ENCODE measurements around the gene RAMP3. TPM values are rescaled to one million over a fixed set of nuclear protein-coding genes. Genes with fewer than 3 reads are reported as not detected.

Gene RAMP3
- total RNA-seq, 1 experiment from 2014 or later, result 0.13 TPM

DNA sequence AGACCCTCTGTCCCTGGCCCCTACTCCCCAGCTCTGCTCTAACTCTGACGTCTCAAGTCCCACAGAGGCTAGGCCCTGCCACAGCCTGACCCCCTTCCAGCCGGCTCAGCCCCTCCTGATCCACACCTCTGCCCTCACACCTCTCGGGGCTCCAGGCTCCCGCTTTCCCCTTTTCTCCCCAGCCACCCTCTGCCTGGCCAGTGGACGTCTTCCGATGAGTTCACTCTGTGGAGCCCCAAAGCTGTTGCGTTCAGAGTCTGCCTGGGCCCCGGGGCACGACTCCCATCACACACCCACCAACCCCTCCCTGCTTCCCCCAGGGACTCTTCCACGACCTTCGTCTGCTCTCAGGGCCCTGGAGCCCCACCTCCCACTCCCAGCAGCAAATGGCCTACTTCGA, 27.7 kb upstream of the RAMP3 start:
- no peak for DNase-seq (ENCODE audit: low read depth, low spot score)
- in situ Hi-C loops (cut with HindIII; ENCODE audit: low pct_unique_long_range_greater_than_20kb, low sequenced_read_pairs), result no loop called here

DNA sequence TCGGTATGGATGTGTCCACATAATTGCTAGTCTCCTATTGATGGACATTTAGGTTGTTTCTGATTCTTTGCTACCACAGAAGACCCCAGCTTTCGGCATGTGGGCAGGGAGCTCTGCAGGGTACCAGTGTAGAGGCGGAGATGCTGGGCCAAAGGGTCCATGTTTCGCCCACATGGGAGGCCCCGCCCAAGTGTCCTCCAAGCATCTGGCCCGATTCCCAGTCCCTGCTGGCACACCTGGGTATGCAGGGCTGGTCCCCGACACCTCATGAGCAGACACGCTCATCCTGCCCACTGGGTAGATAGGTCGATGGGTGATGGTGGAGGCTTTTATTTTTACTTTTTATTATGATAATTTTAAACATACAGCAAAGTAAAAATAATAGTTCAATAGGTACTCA, 26.7 kb upstream of the RAMP3 start:
- intact Hi-C loops (cut with micrococcal nuclease; ENCODE audit: unreplicated experiment), result loop anchor here (10.0 kb wide), 1 partner anchor 546 kb away; the partner anchor contains the start of gene TMED4
- POLR2A ChIA-PET, result interaction anchor here (0.6 kb wide), 4 partner anchors 131 to 548 kb away, joined by 3 to 8 read pairs (median 8); no protein-coding TSS in a partner anchor
- no TSS peak for BruUV-seq (replicated peaks)
- H3K36me3 ChIP-seq (ENCODE audit: control insufficient read depth, insufficient read depth, low read length), result no peaks in the 10 kb centered on the region
- no peak overlapping the region for H3K27ac ChIP-seq (ENCODE audit: low read length)
- DNase-seq (ENCODE audit: low read depth, low spot score) (no peak), ATAC-seq (no peak)
- H3K9me3 ChIP-seq (ENCODE audit: control insufficient read depth, insufficient read depth, low read depth, low read length), result no peaks in the 10 kb centered on the region
- no peak for TF ChIP-seq SIN3A (IDR thresholded peaks at IDR 0.05; ENCODE audit: borderline replicate concordance, insufficient read depth, low read depth, low read length)
- TF ChIP-seq TCF7L2 (IDR thresholded peaks at IDR 0.05; ENCODE audit: low read depth, low read length), result no peak
- TF ChIP-seq, protein P1, sequence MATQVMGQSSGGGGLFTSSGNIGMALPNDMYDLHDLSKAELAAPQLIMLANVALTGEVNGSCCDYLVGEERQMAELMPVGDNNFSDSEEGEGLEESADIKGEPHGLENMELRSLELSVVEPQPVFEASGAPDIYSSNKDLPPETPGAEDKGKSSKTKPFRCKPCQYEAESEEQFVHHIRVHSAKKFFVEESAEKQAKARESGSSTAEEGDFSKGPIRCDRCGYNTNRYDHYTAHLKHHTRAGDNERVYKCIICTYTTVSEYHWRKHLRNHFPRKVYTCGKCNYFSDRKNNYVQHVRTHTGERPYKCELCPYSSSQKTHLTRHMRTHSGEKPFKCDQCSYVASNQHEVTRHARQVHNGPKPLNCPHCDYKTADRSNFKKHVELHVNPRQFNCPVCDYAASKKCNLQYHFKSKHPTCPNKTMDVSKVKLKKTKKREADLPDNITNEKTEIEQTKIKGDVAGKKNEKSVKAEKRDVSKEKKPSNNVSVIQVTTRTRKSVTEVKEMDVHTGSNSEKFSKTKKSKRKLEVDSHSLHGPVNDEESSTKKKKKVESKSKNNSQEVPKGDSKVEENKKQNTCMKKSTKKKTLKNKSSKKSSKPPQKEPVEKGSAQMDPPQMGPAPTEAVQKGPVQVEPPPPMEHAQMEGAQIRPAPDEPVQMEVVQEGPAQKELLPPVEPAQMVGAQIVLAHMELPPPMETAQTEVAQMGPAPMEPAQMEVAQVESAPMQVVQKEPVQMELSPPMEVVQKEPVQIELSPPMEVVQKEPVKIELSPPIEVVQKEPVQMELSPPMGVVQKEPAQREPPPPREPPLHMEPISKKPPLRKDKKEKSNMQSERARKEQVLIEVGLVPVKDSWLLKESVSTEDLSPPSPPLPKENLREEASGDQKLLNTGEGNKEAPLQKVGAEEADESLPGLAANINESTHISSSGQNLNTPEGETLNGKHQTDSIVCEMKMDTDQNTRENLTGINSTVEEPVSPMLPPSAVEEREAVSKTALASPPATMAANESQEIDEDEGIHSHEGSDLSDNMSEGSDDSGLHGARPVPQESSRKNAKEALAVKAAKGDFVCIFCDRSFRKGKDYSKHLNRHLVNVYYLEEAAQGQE (IDR thresholded peaks at IDR 0.05; ENCODE audit: insufficient read depth in 1 of 2, low read depth in 2 of 2, low read length in 1 of 2), result no peak
- TF ChIP-seq POLR2AphosphoS5 (IDR thresholded peaks at IDR 0.05; ENCODE audit: low read depth, low read length), result no peak
- TF ChIP-seq, protein P2, sequence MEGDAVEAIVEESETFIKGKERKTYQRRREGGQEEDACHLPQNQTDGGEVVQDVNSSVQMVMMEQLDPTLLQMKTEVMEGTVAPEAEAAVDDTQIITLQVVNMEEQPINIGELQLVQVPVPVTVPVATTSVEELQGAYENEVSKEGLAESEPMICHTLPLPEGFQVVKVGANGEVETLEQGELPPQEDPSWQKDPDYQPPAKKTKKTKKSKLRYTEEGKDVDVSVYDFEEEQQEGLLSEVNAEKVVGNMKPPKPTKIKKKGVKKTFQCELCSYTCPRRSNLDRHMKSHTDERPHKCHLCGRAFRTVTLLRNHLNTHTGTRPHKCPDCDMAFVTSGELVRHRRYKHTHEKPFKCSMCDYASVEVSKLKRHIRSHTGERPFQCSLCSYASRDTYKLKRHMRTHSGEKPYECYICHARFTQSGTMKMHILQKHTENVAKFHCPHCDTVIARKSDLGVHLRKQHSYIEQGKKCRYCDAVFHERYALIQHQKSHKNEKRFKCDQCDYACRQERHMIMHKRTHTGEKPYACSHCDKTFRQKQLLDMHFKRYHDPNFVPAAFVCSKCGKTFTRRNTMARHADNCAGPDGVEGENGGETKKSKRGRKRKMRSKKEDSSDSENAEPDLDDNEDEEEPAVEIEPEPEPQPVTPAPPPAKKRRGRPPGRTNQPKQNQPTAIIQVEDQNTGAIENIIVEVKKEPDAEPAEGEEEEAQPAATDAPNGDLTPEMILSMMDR (IDR thresholded peaks at IDR 0.05), result no peak
- no peaks in the 10 kb centered on the region for H3K27me3 ChIP-seq (ENCODE audit: control insufficient read depth, insufficient read depth, low read length)
- no peak overlapping the region for H3K4me3 ChIP-seq (ENCODE audit: low read depth in 2 of 2, low read length in 2 of 2)
- CTCF ChIA-PET, result interaction anchor here (0.6 to 0.7 kb wide), 3 partner anchors 134 to 1401 kb away, joined by 3 to 7 read pairs (median 3); no protein-coding TSS in a partner anchor
- no peaks in the 10 kb centered on the region for H3K4me1 ChIP-seq (ENCODE audit: control insufficient read depth, insufficient read depth, low read length)
- in situ Hi-C loops (cut with HindIII; ENCODE audit: low pct_unique_long_range_greater_than_20kb, low sequenced_read_pairs), result no loop called here

More for the DNA sequence above, 27.7 kb upstream of the RAMP3 start:
- Histone ChIP-seq H3K4me3 (ENCODE audit: low read depth in 2 of 2, low read length in 2 of 2) (no peak overlapping the region), H3K36me3 (ENCODE audit: control insufficient read depth, insufficient read depth, low read length) (no peaks in the 10 kb centered on the region), H3K9me3 (ENCODE audit: control insufficient read depth, insufficient read depth, low read depth, low read length) (no peaks in the 10 kb centered on the region), H3K4me1 (ENCODE audit: control insufficient read depth, insufficient read depth, low read length) (no peaks in the 10 kb centered on the region), H3K27me3 (ENCODE audit: control insufficient read depth, insufficient read depth, low read length) (no peaks in the 10 kb centered on the region), H3K27ac (ENCODE audit: low read length) (no peak overlapping the region)
- TF ChIP-seq SIN3A (IDR thresholded peaks at IDR 0.05; ENCODE audit: borderline replicate concordance, insufficient read depth, low read depth, low read length), result no peak
- POLR2A ChIA-PET, result interaction anchor here (0.6 kb wide), 1 partner anchor 304 kb away, joined by 3 read pairs; no protein-coding TSS in a partner anchor
- BruUV-seq (replicated peaks), result no TSS peak
- ATAC-seq, result no peak
- intact Hi-C loops (cut with micrococcal nuclease; ENCODE audit: unreplicated experiment), result loop anchor here (10.0 kb wide), 1 partner anchor 545 kb away; the partner anchor contains the start of gene TMED4
- CTCF ChIA-PET, result no interaction called here

DNA sequence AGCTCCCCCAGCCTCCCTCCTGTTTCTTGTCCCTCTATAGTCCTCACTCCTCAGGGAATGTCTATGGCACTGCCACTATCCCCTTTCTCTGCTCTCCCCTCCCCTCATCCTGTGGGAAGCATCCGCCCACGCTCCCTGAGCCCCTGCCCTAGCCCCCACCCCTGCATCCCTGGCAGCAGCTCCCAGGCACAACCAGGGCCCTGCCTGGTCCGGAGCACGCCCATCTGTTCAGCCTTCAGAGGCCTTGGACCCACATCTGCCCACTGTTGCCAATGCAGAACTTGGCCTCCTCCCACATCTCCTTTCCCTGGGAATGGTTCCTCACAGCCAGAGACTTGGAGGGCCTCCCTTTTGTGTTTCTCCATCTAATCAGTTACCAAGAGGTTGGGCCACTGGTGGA, 25.7 kb upstream of the RAMP3 start:
- TF ChIP-seq POLR2AphosphoS5 (IDR thresholded peaks at IDR 0.05; ENCODE audit: low read depth, low read length) (no peak), TCF7L2 (IDR thresholded peaks at IDR 0.05; ENCODE audit: low read depth, low read length) (no peak), SIN3A (IDR thresholded peaks at IDR 0.05; ENCODE audit: borderline replicate concordance, insufficient read depth, low read depth, low read length) (no peak)
- TF ChIP-seq, protein P1 (IDR thresholded peaks at IDR 0.05; ENCODE audit: insufficient read depth in 1 of 2, low read depth in 2 of 2, low read length in 1 of 2), result no peak
- TF ChIP-seq, protein P2 (IDR thresholded peaks at IDR 0.05), result no peak
- H3K9me3 ChIP-seq (ENCODE audit: control insufficient read depth, insufficient read depth, low read depth, low read length), result no peaks in the 10 kb centered on the region
- 0 out of 2 replicates have a peak, but pooled peaks cover 1% of the 10 kb centered on the region for H3K27me3 ChIP-seq (ENCODE audit: control insufficient read depth, insufficient read depth, low read length)
- ATAC-seq (no peak), DNase-seq (ENCODE audit: low read depth, low spot score) (no peak)
- ChIA-PET POLR2A (no interaction called here), CTCF (no interaction called here)
- in situ Hi-C loops (cut with HindIII; ENCODE audit: low pct_unique_long_range_greater_than_20kb, low sequenced_read_pairs), result no loop called here
- intact Hi-C loops (cut with micrococcal nuclease; ENCODE audit: unreplicated experiment), result loop anchor here (10.0 kb wide), 1 partner anchor 547 kb away; the partner anchor contains the start of gene TMED4
- H3K27ac ChIP-seq (ENCODE audit: low read length), result no peak overlapping the region
- H3K4me3 ChIP-seq (ENCODE audit: low read depth in 2 of 2, low read length in 2 of 2), result no peak overlapping the region
- no peaks in the 10 kb centered on the region for H3K4me1 ChIP-seq (ENCODE audit: control insufficient read depth, insufficient read depth, low read length)
- BruUV-seq (replicated peaks), result no TSS peak
- no peaks in the 10 kb centered on the region for H3K36me3 ChIP-seq (ENCODE audit: control insufficient read depth, insufficient read depth, low read length)

Data from Panc1 (cell line).